ENCODE results near the gene SART3. TPM values are rescaled to one million over a fixed set of nuclear protein-coding genes. Genes with fewer than 3 reads are reported as not detected.

The SART3 gene
- total and polyA plus RNA-seq, 2 of the 13 experiments (the other 11 are each of a cell fraction or from before 2014, with no cell fraction given) = 16.1 to 69.9 TPM

GRCh38 chr12:108514973-108515814 lies 45.8 kb downstream of the SART3 start, which contains the start of gene FICD (continued):
- TF ChIP-seq IRF1 (CRISPR knock-in tag; IDR thresholded peaks at IDR 0.05; ENCODE audit: low read depth) (no peak), HIVEP1 (CRISPR knock-in tag; IDR thresholded peaks at IDR 0.05) (peak; percentile 79), ZBTB40 (IDR thresholded peaks at IDR 0.05) (no peak), ZBTB40 (CRISPR knock-in tag; IDR thresholded peaks at IDR 0.05) (no peak), HOXA5 (CRISPR knock-in tag; IDR thresholded peaks at IDR 0.05) (no peak), ZNF260 (CRISPR knock-in tag; IDR thresholded peaks at IDR 0.05; ENCODE audit: borderline replicate concordance, low read depth) (no peak), HNF1B (CRISPR knock-in tag; IDR thresholded peaks at IDR 0.05) (peak; percentile 88), ZNF501 (CRISPR knock-in tag; IDR thresholded peaks at IDR 0.05) (peak; percentile 76; the same call in 1 of the 2 replicates), TOPORS (CRISPR knock-in tag; IDR thresholded peaks at IDR 0.05) (no peak), ZNF749 (CRISPR knock-in tag; IDR thresholded peaks at IDR 0.05; ENCODE audit: borderline replicate concordance) (no peak), GMEB2 (CRISPR knock-in tag; IDR thresholded peaks at IDR 0.05; ENCODE audit: low read depth) (no peak), ZNF598 (CRISPR knock-in tag; IDR thresholded peaks at IDR 0.05; ENCODE audit: borderline replicate concordance) (no peak), KMT2B (CRISPR knock-in tag; IDR thresholded peaks at IDR 0.05) (peak; percentile 66; the same call in 1 of the 2 replicates), ZNF660 (CRISPR knock-in tag; IDR thresholded peaks at IDR 0.05; ENCODE audit: borderline replicate concordance, low read depth) (no peak), MAX (IDR thresholded peaks at IDR 0.05) (0 out of 2 replicates have a peak, but pooled peaks have one; percentile 52)

Data from HepG2 (cell line).